Osteocyte (in vitro differentiated cells): ENCODE data around the gene ELF5. TPM values are rescaled to one million over a fixed set of nuclear protein-coding genes. Genes with fewer than 3 reads are reported as not detected.

Experiments
- DNase-seq: peaks from one replicate; pipeline ENCODE4 v3.0.0; 2021; ENCODE audit warnings: mixed read lengths; ENCODE audit not compliant: unreplicated experiment; ENCODE audit errors: extremely low spot score
- H3K27ac Mint-ChIP-seq: one replicate; pipeline ENCODE4 v1.8.0; 2021; ENCODE audit warnings: mild to moderate bottlenecking, mixed read lengths; ENCODE audit not compliant: unreplicated experiment
- H3K27me3 Mint-ChIP-seq: one replicate; pipeline ENCODE4 v1.8.0; 2021; ENCODE audit warnings: mixed read lengths; ENCODE audit not compliant: unreplicated experiment
- H3K36me3 Mint-ChIP-seq: one replicate; pipeline ENCODE4 v1.8.0; 2021; ENCODE audit warnings: mixed read lengths; ENCODE audit not compliant: unreplicated experiment
- H3K4me1 Mint-ChIP-seq: one replicate; pipeline ENCODE4 v1.8.0; 2021; ENCODE audit warnings: mixed read lengths; ENCODE audit not compliant: unreplicated experiment
- H3K4me3 Mint-ChIP-seq: one replicate; pipeline ENCODE4 v1.8.0; 2021; ENCODE audit warnings: mild to moderate bottlenecking, moderate library complexity, mixed read lengths; ENCODE audit not compliant: unreplicated experiment
- H3K9me3 Mint-ChIP-seq: one replicate; pipeline ENCODE4 v1.8.0; 2021; ENCODE audit warnings: mixed read lengths; ENCODE audit not compliant: unreplicated experiment
- total RNA-seq: library from RNA; stranded (reverse); gene quantifications from 2 replicates; pipeline ENCODE4 v1.2.1, GENCODE V29; 2021
- TF ChIP-seq, protein P1 (sequence below): fragments of 200-600 bp; sonication (generic); IDR thresholded peaks from 2 replicates; pipeline ENCODE4 v1.5.0; 2021; ENCODE audit warnings: antibody characterized with exemption, mild to moderate bottlenecking, moderate library complexity

The ELF5 gene
- total RNA-seq, 1 donor from 2014 or later: not detected

DNA sequence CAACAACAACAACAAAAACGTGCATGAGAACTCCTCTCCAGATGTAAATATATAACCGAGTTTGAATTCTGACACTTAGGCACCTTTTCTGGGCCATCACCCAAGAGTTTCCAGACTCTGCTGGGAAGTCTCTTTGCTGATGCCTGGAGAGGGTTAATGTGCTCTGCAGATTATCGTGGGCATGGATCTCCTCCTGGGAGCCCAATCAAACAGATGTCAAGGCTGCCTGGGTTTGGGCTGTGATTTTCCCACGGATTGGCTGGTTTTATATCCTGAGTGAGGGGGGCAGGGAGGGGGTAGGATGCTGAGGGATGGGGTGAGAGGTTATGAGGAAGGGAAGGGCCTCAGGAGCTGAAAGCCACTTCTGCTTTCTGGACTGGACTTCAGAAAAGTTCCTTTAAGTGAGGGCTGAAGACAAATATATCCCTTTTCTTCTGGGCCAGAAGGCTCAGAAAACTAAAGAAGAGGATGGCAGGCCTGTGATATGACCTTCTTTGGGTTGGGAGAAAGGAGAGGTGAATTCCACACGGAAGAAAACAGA is 4.2 kb downstream of the ELF5 start:
- Mint-ChIP-seq H3K4me1 (no peaks in the 10 kb centered on the region), H3K36me3 (no peaks in the 10 kb centered on the region), H3K9me3 (no peaks in the 10 kb centered on the region), H3K27ac (no peak overlapping the region), H3K27me3 (no peaks in the 10 kb centered on the region), H3K4me3 (no peak overlapping the region)
- no peak for DNase-seq
- TF ChIP-seq, protein P1, sequence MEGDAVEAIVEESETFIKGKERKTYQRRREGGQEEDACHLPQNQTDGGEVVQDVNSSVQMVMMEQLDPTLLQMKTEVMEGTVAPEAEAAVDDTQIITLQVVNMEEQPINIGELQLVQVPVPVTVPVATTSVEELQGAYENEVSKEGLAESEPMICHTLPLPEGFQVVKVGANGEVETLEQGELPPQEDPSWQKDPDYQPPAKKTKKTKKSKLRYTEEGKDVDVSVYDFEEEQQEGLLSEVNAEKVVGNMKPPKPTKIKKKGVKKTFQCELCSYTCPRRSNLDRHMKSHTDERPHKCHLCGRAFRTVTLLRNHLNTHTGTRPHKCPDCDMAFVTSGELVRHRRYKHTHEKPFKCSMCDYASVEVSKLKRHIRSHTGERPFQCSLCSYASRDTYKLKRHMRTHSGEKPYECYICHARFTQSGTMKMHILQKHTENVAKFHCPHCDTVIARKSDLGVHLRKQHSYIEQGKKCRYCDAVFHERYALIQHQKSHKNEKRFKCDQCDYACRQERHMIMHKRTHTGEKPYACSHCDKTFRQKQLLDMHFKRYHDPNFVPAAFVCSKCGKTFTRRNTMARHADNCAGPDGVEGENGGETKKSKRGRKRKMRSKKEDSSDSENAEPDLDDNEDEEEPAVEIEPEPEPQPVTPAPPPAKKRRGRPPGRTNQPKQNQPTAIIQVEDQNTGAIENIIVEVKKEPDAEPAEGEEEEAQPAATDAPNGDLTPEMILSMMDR: no peak

DNA sequence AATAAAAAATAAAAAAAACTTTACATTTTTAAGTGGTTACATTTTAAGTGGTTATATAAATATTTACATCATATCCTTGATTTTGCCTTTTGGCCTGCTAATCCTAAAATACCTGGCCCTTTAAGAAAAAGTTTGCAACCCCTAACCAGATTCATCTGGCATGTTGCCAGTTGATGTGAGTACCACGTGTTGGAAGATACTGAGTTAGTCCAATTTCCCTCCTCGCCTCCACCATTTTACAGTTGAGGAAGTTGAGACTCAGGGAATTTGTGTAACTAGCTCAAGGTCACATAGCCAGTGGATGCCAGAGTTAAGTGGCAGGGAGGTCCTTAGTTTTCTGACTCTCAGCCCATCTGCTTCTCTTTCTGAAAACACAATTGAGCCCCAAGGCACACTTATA is 5.1 kb downstream of the ELF5 start:
- Mint-ChIP-seq H3K9me3 (no peaks in the 10 kb centered on the region), H3K27ac (no peak overlapping the region), H3K27me3 (no peaks in the 10 kb centered on the region), H3K4me1 (no peaks in the 10 kb centered on the region), H3K36me3 (no peaks in the 10 kb centered on the region), H3K4me3 (no peak overlapping the region)
- DNase-seq: no peak
- TF ChIP-seq, protein P1: no peak

DNA sequence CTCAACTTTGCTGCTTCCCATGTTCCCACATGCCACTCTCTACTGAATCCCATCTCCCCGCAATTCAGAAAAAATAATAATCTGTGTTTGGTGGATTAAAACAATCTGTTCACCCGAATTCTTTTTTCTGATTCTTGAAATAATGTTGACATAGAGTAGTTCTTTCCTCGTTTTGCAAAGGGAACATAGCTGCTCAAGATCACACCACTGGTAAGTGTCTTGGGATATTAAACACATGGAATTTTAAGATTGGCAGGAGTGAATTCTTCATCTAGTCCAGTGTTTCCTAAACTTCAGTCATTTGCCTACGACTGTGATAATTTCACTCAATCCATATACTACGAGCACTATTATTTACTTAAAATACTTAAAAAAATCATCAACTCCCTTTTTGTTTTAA is 6.0 kb downstream of the ELF5 start:
- no peaks in the 10 kb centered on the region for H3K4me1 Mint-ChIP-seq
- H3K27ac Mint-ChIP-seq: no peak overlapping the region
- no peak overlapping the region for H3K4me3 Mint-ChIP-seq
- no peaks in the 10 kb centered on the region for H3K27me3 Mint-ChIP-seq
- no peaks in the 10 kb centered on the region for H3K9me3 Mint-ChIP-seq
- DNase-seq: no peak
- H3K36me3 Mint-ChIP-seq: no peaks in the 10 kb centered on the region
- TF ChIP-seq, protein P1: no peak

DNA sequence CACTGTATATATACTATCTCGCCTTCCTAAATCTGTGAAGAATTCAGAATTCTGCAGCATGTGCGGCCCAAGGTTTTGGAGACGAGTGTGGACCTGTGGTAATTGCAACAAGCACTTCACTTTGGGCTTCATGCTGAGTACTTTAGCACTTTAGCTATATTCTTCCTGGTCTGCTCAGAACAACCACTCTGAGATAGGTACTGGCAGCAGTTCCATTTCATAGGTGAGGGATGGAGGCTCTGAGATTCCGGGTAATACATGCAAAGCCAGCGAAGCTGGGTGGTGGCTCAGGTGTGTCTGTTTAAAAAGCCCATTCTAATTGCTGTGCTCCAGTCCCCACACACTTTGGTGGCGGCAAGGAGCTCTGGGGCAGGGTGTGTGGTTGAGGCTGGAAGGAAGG is 6.4 kb downstream of the ELF5 start:
- Mint-ChIP-seq H3K4me1 (no peaks in the 10 kb centered on the region), H3K27me3 (no peaks in the 10 kb centered on the region), H3K27ac (no peak overlapping the region), H3K9me3 (no peaks in the 10 kb centered on the region), H3K36me3 (no peaks in the 10 kb centered on the region), H3K4me3 (no peak overlapping the region)
- TF ChIP-seq, protein P1: no peak
- no peak for DNase-seq

DNA sequence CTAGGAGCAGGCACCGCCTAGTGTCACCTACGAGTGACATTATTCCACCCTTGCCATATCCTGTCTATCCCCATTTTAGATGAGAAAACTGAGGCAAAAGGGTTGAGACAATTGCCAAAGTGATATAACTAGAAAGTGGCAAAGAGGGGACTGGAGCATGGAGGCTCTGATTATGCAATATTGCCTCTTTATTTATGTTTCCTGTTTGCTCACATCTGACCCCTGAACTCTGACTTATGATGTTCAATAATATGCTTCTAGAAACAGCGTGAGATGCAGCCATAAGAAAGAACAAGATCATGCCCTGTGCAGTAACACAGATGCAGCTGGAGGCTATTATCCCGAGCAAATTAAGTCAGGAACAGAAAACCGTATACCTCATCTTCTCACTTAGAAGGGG is 7.7 kb downstream of the ELF5 start:
- no peaks in the 10 kb centered on the region for H3K9me3 Mint-ChIP-seq
- H3K4me3 Mint-ChIP-seq: no peak overlapping the region
- TF ChIP-seq, protein P1: no peak
- peaks cover 9% of the 10 kb centered on the region for H3K4me1 Mint-ChIP-seq
- no peak overlapping the region for H3K27ac Mint-ChIP-seq
- no peaks in the 10 kb centered on the region for H3K27me3 Mint-ChIP-seq
- H3K36me3 Mint-ChIP-seq: no peaks in the 10 kb centered on the region
- DNase-seq: no peak
